GM20000 (cell line): ENCODE results near the gene MATN1.

Experiments used
- DNase-seq: peaks from one replicate; pipeline ENCODE4 v3.0.0; 2012; ENCODE audit warnings: low spot score
- TF ChIP-seq, protein P1 (sequence below): IDR thresholded peaks from 2 replicates; pipeline ENCODE4 v1.5.1; 2012; ENCODE audit warnings: mild to moderate bottlenecking, control low read depth; ENCODE audit errors: extremely low read depth, missing control alignments

The MATN1 gene

DNA sequence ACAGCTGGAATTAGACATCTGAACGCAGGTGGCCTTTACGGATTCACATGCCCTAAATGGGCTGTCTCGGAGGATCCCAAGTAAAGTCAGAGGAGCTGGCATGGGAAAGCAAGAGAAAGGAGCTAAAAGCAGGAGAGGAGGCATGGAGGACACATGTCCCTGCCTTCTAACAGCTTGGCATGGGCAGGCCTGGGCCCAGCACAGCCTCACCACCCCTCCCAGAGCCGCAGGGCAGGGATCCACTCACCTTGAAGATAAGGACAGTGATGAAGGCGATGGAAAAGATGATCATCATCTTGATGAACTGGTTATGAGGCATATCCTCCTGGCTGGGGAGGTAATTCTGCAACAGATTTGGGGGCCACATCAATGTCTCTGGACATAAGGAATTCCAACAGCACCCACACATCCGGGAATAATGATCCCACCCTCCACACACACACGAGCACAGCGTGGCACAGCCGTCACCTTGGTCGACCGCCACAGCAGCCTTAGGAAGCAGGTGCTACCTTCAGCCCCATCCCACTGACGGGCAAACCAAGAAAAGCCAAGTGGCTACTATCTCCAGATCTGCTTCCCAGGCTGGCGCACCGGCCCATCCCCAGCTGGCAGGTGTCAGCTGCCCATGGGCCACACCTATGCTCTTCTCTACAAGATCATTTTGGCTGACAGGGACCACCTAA lies 14.1 kb upstream of the MATN1 start:
- DNase-seq = no peak
- TF ChIP-seq, protein P1, sequence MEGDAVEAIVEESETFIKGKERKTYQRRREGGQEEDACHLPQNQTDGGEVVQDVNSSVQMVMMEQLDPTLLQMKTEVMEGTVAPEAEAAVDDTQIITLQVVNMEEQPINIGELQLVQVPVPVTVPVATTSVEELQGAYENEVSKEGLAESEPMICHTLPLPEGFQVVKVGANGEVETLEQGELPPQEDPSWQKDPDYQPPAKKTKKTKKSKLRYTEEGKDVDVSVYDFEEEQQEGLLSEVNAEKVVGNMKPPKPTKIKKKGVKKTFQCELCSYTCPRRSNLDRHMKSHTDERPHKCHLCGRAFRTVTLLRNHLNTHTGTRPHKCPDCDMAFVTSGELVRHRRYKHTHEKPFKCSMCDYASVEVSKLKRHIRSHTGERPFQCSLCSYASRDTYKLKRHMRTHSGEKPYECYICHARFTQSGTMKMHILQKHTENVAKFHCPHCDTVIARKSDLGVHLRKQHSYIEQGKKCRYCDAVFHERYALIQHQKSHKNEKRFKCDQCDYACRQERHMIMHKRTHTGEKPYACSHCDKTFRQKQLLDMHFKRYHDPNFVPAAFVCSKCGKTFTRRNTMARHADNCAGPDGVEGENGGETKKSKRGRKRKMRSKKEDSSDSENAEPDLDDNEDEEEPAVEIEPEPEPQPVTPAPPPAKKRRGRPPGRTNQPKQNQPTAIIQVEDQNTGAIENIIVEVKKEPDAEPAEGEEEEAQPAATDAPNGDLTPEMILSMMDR = no peak

DNA sequence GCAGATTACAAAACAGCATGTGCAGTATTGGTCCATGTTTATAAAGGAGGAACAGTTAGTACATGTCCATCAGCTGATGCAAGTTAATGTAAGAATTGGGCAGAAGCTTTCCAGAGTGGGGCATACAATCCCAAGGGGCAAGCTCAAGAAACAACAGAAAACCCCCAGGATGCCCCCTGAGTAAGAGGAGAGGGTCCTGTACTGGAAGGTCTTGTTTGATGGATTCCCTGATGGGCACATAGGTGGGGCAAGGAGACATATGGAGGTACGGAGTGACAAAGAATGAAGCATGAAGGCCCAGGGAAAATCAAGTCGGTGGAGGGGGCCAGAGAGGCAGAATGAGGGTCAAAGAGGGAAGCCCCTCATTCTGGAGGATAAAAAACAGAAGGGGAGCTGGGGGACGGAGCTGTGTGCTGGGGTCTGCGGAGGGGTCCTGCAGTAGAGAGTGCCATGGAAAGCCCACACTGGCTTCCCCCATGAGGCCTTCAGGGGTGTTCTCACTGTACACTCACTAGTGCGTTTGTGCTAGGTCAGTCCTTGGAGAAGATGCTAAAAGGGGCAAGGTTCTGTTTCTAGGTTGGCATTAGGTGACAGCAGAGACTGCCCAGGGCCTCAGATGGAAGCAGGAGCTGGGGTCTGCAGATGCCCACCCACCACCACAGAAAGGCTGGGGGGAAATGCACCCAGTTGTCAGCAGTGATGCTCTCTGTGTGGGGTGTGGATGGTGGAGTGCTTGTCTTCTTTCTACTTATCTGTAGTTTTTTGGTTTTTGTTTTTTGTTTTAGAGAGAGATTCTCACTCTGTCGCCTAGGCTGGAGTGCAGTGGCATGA lies 12.5 kb upstream of the MATN1 start:
- TF ChIP-seq, protein P1 = no peak
- no peak for DNase-seq

DNA sequence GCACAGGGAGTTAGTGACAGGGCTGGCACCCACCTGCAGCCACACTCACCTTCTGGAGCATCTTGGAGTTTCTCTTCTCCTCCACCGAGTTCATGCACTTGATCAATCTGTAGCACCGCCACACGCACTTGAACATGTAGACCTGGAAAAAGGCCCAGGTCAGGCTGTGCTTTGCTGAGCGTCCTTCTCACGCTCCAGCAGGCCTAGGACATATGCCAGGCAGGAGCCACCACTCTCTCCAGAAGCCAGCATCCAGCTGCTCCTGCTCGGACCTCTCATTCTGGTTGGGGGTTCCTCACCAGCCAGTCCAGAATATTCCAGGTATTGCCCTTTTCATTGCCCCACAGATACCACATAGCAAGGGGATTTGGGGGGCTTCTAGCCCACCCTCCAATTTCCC lies 11.7 kb upstream of the MATN1 start:
- TF ChIP-seq, protein P1 = no peak
- DNase-seq = no peak

DNA sequence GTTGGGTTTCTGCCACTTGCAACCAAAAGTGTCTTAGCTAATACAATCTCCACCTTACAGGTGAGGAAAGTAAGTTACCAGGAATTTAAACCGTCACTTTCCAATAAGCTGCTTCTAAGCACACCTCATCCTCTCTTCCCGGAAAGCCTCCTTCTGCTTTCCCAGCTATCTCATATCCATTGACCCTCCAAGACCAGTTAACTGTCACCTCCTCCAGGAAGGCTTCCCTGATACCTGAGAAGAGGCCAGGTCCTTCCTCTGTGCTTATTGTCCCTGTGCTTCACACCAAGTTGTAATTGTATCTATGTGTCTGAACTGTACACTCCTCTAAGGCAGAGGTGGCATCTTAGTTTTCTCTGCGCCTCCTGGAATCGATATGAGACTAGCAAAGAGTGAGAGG lies 11.2 kb upstream of the MATN1 start:
- TF ChIP-seq, protein P1 = no peak
- no peak for DNase-seq

DNA sequence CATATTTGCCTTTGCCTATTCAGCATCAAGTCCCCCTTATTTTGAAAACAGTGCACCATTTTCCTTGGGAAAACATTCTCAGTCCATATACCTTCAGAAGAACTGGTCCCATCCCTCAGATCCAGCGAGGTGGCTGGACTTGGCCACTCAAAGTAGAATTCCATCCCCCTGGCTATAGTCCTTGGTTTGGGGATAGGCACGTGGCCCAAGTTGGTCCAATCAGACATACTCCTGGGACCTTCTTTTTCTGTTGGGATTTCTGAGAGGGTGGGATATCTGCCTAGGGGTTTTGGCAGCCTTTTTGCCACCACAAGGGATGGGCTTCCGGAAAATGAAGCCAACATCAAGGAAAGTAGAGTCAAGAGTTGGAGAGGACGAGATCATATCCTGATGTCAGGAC lies 10.7 kb upstream of the MATN1 start:
- no peak for DNase-seq
- TF ChIP-seq, protein P1 = no peak

DNA sequence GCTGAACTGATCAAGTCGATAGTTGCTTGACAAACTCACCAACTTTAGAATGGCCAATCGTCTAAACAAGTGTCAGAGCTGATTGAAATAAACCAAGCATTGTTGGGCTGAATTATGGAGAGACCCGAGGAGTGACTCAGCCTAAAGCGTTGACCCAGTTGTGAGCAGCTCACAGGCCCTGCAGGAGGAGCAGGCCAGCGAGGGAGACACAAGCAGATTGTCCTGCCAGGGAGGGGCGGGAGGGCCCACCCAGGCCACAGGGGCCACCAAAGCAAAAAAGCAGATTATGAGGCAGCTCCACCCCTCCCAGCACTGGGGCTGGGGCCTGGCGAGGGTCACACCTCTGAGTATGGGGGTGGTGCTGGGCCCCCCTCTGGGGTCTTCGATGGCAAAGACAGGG lies 10.1 kb upstream of the MATN1 start:
- no peak for DNase-seq
- TF ChIP-seq, protein P1 = no peak

DNA sequence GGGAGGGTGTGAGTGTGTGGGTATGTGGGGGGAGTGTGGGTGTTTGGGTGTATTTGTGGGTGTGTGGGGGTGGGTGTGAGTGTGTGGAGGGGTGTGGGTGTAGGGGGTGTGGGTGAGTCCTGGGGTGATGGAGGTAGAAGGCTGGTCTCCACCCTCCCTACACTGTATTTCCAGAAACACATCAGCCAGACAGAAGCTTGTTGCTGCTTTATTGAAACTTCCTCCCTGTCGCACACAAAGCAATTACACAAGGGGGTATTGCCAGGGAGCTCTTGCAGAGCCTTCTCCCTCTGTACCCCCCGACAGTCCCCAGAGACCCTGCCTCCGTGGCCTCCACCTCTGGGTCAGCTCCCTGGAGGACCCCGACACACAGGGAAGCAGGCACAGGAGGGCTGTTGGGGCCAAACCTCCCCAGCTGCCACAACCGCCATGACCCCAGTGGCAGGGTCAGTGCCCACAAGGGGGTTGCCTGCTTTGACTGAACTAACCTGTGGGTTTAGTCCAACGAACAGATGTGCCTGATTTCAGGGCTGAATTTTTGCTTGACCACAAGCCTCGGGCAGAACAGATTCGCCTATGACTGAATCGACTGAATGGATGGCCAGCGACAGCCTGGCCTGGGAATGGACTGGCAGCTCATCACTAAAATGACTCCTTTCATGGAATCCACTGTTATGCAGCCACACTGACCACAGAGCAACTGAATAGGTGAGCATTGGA lies 9.1 kb upstream of the MATN1 start:
- TF ChIP-seq, protein P1 = no peak
- DNase-seq = peak; percentile 54
